Suprapubic skin (tissue), 4 donors: Measurements from ENCODE around the gene RB1.

ENCODE experiments used
- EP300 ChIP-seq: sonication (generic); formaldehyde crosslinking; IDR thresholded peaks from one replicate; pipeline ENCODE4 v1.6.1; 2017; ENCODE audit warnings: antibody characterized with exemption
- POLR2AphosphoS5 ChIP-seq, 3 donors: sonication (generic); formaldehyde crosslinking; IDR thresholded peaks; one replicate each; pipeline ENCODE4 v1.6.1; 2017; ENCODE audit warnings: antibody characterized with exemption in 3 of 3
- TF ChIP-seq, protein P1 (sequence below), 2 donors: fragments of 200-600 bp in 1 of 2; fragments of 450-650 bp in 1 of 2; sonication (generic) in 1 of 2; IDR thresholded peaks; one replicate each; pipeline ENCODE4 v1.5.1; 2016 to 2019; ENCODE audit warnings: antibody characterized with exemption in 2 of 2, mild to moderate bottlenecking in 1 of 2, moderate library complexity in 1 of 2

DNA sequence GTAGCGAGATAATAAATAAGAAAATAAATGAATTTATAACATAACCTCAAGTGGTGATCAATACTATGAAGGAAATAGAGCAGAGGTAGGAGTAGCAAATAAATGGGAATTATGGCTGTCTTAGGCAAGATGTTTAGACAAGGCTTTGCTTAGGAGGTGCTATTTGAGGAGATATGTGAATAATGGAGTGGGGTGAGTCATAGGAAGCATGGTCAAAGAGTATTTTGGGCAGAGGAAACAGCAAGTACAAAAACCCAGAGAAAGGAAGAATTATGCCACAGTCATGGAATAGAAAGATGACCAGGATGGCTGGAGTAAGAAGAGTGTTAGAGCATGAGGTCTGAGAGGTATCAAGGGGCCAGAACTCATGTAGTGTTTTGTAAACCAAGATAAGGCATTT, 142.9 kb downstream of the RB1 start:
- TF ChIP-seq EP300 (no peak), POLR2AphosphoS5 (IDR thresholded peaks at IDR 0.05) (no peak)
- TF ChIP-seq, protein P1, sequence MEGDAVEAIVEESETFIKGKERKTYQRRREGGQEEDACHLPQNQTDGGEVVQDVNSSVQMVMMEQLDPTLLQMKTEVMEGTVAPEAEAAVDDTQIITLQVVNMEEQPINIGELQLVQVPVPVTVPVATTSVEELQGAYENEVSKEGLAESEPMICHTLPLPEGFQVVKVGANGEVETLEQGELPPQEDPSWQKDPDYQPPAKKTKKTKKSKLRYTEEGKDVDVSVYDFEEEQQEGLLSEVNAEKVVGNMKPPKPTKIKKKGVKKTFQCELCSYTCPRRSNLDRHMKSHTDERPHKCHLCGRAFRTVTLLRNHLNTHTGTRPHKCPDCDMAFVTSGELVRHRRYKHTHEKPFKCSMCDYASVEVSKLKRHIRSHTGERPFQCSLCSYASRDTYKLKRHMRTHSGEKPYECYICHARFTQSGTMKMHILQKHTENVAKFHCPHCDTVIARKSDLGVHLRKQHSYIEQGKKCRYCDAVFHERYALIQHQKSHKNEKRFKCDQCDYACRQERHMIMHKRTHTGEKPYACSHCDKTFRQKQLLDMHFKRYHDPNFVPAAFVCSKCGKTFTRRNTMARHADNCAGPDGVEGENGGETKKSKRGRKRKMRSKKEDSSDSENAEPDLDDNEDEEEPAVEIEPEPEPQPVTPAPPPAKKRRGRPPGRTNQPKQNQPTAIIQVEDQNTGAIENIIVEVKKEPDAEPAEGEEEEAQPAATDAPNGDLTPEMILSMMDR (IDR thresholded peaks at IDR 0.05), result no peak
